ENCODE data around the gene CELF1. TPM values are rescaled to one million over a fixed set of nuclear protein-coding genes. Genes with fewer than 3 reads are reported as not detected.

CELF1 gene
- total RNA-seq, 4 donors from 2014 or later = 90.3 to 210 (median 101) TPM

- TF ChIP-seq EP300 (IDR thresholded peaks at IDR 0.05) = no peak
- TF ChIP-seq CTCF (IDR thresholded peaks at IDR 0.05) = no peak
- TF ChIP-seq POLR2A (IDR thresholded peaks at IDR 0.05) = no peak
- TF ChIP-seq POLR2AphosphoS5 (IDR thresholded peaks at IDR 0.05) = no peak
- H3K36me3 ChIP-seq = no peaks in the 10 kb centered on the region
- WGBS = 59% methylated on average over 7 of the region's 7 CpGs
- no peak for DNase-seq (ENCODE audit: low spot score in 2 of 2)
- no peak overlapping the region for H3K27ac ChIP-seq
- H3K4me1 ChIP-seq = peaks cover 3% of the 10 kb centered on the region
- no peak overlapping the region for H3K4me3 ChIP-seq
- no peaks in the 10 kb centered on the region for H3K27me3 ChIP-seq
- H3K9me3 ChIP-seq = no peaks in the 10 kb centered on the region
Measured at GRCh38 chr11:47434011-47434786, 118.7 kb downstream of the CELF1 start.

- H3K27me3 ChIP-seq = no peaks in the 10 kb centered on the region
- H3K4me3 ChIP-seq = no peak overlapping the region
- TF ChIP-seq POLR2A (IDR thresholded peaks at IDR 0.05) = no peak
- TF ChIP-seq CTCF (IDR thresholded peaks at IDR 0.05) = no peak
- no peak for TF ChIP-seq POLR2AphosphoS5 (IDR thresholded peaks at IDR 0.05)
- TF ChIP-seq EP300 (IDR thresholded peaks at IDR 0.05) = no peak
- H3K4me1 ChIP-seq = peaks cover 3% of the 10 kb centered on the region
- no peaks in the 10 kb centered on the region for H3K9me3 ChIP-seq
- 64% methylated on average over 3 of the region's 3 CpGs for WGBS
- no peak overlapping the region for H3K27ac ChIP-seq
- no peaks in the 10 kb centered on the region for H3K36me3 ChIP-seq
- no peak for DNase-seq (ENCODE audit: low spot score in 2 of 2)
Measured at GRCh38 chr11:47433157-47433556, 119.8 kb downstream of the CELF1 start.

GRCh38 chr11:47431356-47432083 is 121.4 kb downstream of the CELF1 start:
- no peaks in the 10 kb centered on the region for H3K9me3 ChIP-seq
- no peaks in the 10 kb centered on the region for H3K27me3 ChIP-seq
- no peak overlapping the region for H3K27ac ChIP-seq
- TF ChIP-seq EP300 (IDR thresholded peaks at IDR 0.05) = no peak
- TF ChIP-seq POLR2A (IDR thresholded peaks at IDR 0.05) = no peak
- TF ChIP-seq POLR2AphosphoS5 (IDR thresholded peaks at IDR 0.05) = no peak
- no peak for TF ChIP-seq CTCF (IDR thresholded peaks at IDR 0.05)
- H3K36me3 ChIP-seq = no peaks in the 10 kb centered on the region
- WGBS = 97% methylated on average over 9 of the region's 9 CpGs
- H3K4me1 ChIP-seq = peaks cover 9% of the 10 kb centered on the region
- no peak for DNase-seq (ENCODE audit: low spot score in 2 of 2)
- H3K4me3 ChIP-seq = no peak overlapping the region

GRCh38 chr11:47430524-47430923 is 122.4 kb downstream of the CELF1 start:
- 68% methylated on average over 5 of the region's 5 CpGs for WGBS
- DNase-seq (ENCODE audit: low spot score in 2 of 2) = no peak

More at GRCh38 chr11:47430524-47430923, 122.4 kb downstream of the CELF1 start:
- H3K4me3 ChIP-seq = no peak overlapping the region
- H3K9me3 ChIP-seq = no peaks in the 10 kb centered on the region
- no peaks in the 10 kb centered on the region for H3K36me3 ChIP-seq
- TF ChIP-seq CTCF (IDR thresholded peaks at IDR 0.05) (no peak), EP300 (IDR thresholded peaks at IDR 0.05) (no peak), POLR2AphosphoS5 (IDR thresholded peaks at IDR 0.05) (no peak), POLR2A (IDR thresholded peaks at IDR 0.05) (no peak)
- peaks cover 11% of the 10 kb centered on the region for H3K4me1 ChIP-seq
- no peak overlapping the region for H3K27ac ChIP-seq
- no peaks in the 10 kb centered on the region for H3K27me3 ChIP-seq
